Activated CD8-positive, alpha-beta memory T cell treated with anti-CD3 and anti-CD28 coated beads, Interleukin-2, amount 50 U/mL, for 1 hour (primary cell): ENCODE results near the gene DOCK7.
A peak's percentile ranks its signal among the peaks of the same experiment; 100 is the strongest.

Experiments used
- DNase-seq: peaks from one replicate; pipeline ENCODE4 v3.0.0-alpha.2; 2020; ENCODE audit errors: extremely low read depth

Gene DOCK7

DNA sequence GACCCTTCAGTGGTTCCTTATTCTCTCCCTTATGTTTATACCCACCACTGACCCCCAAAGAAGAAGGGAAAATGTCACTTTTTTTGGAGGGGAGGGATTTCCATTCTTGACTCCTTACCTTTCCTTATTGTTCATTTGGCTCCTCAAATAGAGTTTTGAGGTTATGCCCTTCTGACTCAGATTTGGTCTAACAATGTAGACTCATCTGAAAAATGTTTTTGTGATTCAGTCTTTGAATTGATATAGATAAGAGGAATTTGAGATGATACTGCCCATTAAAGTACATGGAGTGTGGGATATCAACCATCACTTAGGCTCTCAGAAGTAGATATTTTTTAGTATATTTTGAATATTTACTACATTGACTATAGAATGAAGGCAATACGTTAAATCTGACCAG lies 235.2 kb downstream of the DOCK7 start:
- no peak for DNase-seq

DNA sequence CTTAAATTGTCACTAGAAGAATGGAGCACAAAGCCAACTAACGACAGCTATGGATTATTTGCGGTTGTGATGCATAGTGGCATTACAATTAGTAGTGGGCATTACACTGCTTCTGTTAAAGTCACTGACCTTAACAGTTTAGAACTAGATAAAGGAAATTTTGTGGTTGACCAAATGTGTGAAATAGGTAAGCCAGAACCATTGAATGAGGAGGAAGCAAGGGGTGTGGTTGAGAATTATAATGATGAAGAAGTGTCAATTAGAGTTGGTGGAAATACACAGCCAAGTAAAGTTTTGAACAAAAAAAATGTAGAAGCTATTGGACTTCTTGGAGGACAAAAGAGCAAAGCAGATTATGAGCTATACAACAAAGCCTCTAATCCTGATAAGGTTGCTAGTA lies 237.9 kb downstream of the DOCK7 start:
- DNase-seq, result no peak

DNA sequence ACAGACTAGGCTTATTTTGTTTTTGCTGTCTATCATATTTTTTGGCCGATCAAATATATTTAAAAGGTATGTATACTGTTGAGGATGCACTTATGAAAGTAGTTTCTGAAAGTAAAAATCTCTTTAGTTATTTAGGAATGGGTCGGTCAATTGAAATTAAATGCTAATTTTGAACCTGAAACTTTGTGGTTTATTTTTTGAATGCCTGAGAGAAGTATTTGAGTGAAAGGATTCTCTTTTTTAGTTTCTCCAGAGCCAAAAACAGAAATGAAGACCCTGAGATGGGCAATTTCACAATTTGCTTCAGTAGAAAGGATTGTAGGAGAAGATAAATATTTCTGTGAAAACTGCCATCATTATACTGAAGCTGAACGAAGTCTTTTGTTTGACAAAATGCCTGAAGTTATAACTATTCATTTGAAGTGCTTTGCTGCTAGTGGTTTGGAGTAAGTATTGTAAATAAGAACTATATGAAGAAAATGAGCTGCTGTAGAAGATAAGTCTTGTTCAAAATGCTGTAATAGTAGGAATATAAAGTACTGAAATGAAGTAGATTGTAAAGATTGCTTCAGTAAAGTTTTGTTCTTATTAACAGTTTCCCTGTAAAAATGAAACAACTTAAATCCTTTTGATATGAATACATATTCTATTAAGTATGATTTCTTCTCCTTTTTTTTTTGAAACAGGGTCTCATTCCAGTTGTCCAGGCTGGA lies 239.8 kb downstream of the DOCK7 start:
- no peak for DNase-seq

DNA sequence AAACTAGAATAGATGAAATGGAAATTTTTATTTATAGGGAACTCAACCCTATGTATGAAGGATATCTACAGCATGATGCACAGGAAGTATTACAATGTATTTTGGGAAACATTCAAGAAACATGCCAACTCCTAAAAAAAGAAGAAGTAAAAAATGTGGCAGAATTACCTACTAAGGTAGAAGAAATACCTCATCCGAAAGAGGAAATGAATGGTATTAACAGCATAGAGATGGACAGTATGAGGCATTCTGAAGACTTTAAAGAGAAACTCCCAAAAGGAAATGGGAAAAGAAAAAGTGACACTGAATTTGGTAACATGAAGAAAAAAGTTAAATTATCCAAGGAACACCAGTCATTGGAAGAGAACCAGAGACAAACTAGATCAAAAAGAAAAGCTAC lies 243.5 kb downstream of the DOCK7 start:
- DNase-seq, result no peak

DNA sequence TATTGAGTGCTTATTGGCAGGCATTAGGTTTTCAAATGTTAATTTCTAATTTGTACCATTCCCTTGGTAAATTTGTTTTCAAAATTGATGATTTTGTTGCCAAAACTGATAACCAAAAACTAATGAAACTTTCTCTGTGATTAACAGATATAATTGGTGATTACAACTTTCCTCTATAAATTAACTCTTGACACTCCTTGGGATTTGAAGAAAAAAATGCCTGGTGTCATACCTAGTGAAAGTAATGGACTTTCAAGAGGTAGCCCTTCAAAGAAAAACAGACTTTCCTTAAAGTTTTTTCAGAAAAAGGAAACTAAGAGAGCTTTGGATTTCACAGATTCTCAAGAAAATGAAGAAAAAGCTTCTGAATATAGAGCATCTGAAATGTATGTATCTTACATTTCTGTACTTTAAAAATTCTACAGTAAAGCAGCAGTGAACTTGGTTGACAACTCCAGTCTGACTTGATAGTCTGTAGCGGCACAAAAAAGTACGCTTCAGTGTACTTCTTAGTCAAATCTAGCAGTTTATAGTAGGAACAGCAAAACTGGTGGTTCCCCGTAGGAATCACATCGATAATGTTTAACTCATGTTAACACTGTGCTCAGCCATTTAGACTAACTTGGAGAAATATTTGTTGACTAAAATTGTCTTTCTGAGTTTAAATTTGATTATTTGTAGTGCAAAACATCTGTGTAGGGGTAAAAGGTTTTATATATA lies 248.4 kb downstream of the DOCK7 start:
- no peak for DNase-seq

DNA sequence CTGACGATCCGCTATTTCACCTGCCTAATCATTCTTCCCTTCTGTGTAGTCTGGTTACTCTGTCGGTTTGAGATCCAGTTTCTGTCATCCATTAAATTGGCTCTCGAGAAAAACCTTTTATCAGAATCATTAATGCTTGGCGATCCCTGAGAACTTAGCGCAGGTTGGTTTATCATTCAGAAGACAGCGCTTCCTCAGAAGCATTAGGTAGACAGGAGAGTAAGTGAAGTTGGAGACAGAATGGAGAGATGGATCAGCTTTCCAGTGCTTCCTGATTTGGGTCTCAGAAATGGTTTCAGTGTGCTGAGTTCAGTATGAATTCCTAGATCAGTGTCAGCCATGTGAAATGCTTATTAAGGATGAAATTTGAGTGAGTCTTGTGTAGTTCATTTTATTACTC lies 250.0 kb downstream of the DOCK7 start:
- DNase-seq, result no peak

DNA sequence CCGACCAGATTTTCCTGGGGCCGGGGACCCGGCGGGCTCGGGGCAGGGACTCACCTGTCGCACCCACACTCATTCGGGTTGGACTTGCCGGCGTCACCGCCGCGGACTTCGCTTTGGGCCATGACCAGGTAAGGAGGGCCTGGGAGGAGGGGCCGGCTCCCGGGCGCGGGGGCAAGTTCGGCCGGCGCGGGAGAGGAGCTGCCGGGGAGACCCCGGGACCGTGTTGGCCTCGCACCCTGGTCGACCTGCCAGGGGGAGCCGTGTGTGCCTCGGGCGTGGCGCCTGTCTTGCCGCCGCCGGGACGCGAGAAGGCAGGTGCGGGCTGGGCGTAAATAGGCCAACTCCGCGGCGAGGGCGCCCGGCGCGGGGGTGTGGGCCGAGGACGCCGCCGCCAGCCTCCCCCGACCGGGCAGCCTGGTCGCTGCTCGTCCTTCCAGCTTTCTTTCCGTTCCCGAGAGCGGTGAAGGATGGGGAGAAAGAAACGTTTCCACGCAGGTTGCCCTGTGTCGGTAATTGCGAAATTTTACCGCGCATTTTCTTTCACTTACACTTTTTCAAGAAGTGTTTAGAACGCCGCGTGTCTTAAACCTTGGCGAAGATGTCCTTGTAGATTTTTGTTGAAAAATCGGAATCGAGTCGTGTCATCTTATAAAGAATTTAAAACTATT lies 250.8 kb downstream of the DOCK7 start:
- DNase-seq, result no peak

DNA sequence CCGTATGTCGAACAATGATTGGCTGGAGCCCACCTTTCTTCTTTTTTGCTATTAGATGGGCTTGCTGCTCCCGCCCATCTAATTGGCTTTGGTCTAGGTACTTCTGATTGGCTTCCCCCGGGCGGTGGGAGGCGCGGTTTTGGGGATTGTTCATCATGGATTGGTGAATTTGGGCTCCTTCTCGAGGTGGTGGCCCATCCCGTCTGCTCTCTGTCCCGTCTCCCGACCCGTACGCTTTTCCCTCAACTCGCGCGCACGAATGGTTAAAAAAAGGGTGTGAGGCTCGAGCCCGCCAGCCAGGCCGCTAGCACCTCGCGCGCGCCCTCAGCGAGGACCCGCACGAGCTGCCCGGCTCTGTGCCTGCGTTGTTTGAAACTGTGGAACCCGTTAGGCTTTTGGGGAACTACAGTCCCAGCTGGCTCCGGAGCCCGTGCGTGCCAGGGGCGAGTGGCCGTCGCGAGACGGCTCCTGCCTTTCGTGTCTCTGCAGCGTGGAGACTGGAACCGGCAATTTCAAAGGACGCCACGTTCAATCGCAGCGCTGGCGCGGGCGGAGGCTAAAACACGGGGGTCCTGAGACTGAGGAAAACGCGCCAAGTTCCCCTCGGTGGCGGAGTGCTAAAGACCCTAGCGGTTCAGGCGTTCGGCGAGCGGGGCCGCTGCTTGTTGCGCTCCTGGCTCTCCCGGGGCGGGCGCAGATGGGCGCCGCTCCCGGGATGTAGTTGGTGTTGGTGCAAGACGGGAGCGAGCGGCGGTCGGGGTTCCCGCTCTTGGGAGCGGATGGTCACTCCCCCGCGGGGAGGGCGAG lies 251.5 kb downstream of the DOCK7 start, which contains the start of gene USP1:
TSS of gene USP1 (plus strand) at position 584 of the 807 bp plus-strand sequence. CDS start 2,819 bp downstream, outside the sequence.
- peak; percentile 97 for DNase-seq

DNA sequence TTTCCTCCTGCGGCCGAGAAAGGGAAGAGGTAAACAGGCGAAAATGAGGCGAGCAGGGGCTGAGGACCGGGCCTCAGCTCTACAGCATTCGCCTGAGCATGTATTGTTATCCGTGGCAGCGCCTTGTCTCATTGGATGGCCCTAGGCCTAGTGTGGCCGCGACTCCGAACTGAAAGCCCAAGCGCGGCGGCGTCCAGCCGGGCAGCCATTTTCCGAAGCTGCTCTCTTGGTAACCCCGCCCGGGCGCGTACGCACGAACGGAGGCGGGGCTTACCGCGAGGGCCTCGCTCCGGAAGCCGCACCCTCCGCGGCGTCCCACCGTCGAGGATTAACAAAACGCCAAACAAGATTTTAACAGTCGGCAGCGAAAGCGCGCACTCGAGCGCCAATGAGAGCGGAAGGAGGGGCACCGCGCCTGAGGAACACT lies 252.1 kb downstream of the DOCK7 start:
- no peak for DNase-seq

DNA sequence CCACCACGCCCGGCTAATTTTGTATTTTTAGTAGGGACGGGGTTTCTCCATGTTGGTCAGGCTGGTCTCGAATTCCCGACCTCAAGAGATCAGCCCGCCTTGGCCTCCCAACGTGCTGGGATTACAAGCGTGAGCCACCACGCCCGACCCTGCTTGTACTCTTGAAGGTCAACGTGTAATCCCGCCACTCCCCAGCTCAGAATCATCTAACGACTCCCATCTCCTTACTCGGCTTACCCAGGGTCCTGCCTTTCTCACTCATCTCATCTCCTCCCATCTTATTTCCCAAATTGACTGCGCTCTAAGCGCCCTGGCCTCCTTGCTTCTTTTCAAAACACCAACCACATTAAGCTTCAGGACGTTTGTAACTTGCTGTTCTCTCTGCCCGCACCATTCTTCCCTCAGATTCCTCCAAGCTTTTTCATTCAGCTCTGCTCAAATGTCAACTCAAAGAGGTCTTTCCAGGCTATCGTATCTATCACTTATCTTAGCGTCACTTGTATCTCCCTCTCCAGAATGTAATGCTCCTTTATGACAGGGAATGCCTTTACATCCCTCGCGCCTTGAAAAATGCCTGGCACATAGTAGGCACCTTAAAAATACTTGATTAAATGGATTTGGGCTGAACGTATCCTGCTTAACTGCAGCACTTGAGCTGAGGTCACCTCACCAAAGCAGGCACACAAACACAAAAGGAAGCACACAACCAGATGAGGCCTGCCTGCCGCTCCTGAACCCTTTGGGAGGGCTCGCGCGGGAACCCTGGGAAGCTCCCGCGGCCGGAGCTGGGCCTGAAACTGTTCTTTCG lies 252.8 kb downstream of the DOCK7 start:
- DNase-seq, result no peak

DNA sequence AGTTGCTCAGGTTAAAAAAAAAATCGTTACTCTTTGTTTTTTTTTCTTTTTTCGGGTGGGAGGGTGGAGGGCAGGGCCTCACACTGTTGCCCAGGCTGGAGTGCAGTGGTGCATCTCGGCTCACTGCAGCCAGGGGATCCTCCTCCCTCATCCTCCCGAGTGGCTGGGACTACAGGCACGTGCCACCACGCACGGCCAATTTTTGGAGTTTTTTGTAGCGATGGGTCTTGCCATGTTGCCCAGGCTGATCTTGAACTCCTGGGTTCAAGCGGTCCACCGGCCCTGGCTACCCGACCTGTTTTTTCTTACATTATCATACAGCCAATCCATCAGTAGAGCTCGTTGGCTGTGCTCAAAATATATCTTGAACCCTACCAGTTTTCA lies 253.6 kb downstream of the DOCK7 start:
- no peak for DNase-seq

DNA sequence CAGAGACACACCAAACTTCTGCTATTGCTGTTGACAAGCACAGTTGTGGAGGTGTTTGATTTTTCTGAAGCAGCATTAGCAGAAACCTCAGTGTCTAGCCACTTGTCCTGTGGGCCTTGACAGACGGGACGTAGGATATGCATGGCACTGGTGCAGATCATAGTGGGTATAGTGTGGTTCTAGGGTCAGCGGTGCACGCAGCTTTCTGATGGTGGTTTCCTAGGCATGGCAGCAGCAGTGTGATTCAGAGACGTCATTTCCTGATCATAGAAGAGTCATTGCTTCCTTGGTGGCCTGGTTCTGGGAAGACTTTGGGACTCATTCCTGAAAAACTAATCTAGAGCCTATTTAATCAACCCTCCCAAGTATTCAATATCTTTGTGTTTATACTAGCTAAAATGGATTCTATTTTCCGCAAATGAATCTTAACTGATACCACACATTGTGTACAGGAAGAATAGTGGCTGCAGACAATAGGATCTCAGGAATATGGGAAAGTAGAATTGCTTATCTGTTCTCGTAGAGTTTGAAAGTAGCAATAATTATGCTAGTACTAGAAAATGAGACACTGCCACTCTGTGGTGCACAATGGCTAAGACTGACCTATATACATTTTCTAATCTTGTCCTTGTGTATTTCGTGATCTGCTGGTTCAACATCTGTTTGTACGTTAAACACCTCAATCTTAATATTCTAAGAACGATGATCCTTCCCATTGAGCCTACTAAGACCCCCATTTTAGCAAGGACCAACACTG lies 254.1 kb downstream of the DOCK7 start:
- DNase-seq, result no peak

DNA sequence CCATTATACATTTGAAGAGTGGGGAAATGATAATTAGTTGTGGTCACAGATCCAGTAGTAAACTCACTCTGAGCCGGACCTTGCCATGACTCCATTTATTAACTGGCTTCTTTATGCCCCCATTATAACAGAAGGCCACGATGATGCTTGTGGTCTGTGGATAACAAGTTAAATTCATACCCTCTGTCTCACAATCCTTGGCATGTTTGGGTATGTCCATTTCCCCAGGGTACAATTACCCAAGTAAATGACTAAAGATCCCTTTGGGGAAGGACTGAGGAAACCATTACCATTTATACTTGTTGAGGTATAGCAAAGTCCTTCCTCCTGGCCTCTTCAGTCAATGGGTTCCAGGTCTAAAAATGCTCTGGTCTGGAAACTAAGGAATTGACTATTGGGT lies 258.6 kb downstream of the DOCK7 start:
- no peak for DNase-seq

DNA sequence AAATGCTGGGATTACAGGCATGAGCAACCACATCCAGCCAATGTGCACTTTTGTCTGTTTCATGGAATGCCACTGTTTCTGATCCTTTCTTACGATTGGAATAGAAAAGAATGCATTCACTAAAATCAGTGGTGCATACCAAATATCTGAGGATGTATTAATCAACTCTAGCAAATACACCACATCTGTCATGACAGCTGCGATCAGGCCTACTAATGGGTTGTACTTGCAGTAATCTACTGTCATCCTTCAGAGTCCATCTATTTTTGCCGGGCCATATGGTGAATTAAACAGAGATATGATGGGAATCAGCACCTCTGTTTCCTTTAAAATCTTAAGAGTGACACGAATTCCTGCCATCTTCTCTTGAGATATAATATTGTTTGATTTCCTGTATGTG lies 259.8 kb downstream of the DOCK7 start:
- no peak for DNase-seq

DNA sequence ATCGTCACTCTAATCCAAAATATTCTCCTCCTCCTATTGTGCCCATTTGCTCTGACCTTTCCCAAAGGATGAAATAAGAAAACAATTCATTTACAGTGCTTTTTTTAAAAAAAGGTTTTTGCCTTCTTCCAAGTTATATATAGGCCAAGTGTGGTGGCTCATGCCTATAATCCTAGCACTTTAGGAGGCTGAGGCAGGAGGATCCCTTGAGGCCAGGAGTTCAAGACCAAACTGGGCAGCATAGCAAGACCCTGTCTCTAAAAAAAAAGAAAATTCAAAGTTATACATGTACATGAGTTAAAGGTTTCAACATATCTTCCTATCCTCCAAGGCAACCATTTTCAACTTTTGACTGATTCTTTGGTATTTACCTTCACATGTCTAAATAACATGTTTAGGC lies 261.4 kb downstream of the DOCK7 start:
- DNase-seq, result no peak

DNA sequence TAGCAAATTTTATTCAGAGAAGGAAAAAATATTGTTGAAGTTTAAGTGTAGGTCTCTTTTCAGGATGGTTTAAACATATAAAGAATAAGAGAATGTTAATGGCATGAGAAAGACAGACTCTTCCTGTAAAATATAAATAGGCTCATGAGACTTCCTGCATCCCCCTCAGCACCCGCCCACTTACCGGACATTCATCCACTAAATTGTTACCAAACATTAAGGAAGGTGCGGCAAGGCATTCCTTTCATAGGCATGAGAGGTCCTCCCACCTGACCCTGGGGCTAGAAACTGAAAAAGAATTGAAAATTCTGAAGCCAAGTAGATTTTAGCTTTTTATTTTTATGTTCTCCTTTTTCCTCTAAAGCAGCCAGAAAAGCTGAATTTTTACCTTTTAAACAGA lies 261.9 kb downstream of the DOCK7 start:
- DNase-seq, result no peak

DNA sequence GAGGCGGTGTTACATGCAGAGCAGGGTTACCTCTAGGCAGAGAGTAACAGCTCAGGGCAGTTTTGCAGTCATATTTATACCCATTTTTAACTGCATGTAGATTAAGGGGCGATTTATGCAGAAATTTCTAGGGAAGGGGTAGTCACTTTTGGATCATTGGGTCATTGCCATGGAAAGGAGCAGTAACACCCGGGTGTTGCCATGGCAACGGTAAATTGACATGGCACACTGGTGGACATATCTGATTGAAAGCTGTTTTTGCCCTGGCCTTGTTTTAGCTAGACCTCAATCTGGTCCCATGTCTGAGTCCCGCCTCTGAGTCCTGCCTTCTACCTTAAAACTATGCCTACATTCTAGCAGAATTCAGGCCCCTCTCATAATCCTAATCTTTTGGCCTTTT lies 263.1 kb downstream of the DOCK7 start:
- no peak for DNase-seq

DNA sequence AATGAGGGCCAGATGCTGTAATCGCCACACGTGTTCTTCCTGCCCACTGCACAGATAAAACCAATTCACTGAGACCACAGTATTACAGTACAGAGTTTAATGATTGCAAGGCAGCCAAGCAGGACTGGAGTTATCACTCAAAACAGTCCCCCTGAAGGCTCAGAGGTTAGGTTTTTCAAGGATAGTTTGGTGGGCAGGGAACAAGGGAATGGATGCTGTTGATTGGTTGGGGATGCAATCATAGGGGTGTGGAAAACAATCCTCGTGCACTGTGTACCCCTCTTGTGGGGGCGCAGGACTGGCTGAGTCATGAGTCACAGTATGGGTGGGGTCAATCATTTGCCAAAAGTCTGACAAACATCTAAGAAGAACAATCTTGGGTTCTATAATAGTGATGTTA lies 263.8 kb downstream of the DOCK7 start:
- no peak for DNase-seq

DNA sequence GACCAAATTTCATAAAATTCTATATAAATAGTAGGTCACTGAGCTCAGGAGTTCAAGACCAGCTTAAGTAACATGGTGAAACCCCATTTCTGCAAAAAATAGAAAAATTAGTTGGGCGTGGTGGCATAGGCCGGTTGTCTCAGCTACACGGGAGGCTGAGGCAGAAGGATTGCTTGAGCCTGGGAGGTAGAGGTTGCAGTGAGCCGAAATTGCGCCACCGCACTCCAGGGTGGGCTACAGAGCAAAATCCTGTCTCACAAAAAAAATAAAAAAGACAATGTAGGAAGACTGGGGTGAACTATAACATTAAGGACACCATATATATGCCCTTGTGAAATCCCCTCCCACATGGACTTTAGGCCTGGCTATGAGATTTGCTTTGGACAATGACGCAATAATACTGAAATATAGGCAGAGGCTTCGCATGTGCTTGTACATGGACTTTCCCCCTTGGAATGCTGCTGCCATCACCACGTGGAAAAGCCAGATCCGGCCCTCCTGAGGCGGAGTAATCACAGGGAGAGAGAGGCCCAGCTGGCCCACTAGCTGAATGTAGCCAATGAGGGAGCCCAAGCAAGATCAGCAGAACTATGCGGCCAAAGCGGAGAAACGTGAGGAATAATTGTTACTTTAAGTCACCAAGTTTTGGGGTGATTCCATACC lies 264.5 kb downstream of the DOCK7 start:
- DNase-seq, result no peak

DNA sequence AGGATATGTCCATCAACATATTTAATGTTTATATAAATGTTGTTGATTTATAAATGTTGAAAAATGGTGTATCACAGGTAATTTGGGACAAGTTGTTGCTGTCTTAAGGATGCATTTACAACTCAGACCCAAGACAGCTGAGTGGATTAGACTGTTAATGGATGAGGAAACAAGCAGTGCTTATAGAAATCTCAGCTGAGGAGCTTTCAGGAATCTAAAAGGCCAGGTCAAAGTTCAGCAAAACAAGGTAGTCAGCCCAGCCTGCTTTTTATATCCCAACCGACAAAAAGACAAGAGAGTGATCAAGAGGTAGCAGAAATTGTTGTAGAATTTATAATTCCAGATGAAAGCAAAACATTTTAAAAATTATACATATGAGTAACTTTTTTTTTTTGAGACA lies 268.0 kb downstream of the DOCK7 start:
- no peak for DNase-seq
